Osteocyte (in vitro differentiated cells): Measurements from ENCODE around the gene COL6A1. TPM values are rescaled to one million over a fixed set of nuclear protein-coding genes. Genes with fewer than 3 reads are reported as not detected.
A peak's percentile ranks its signal among the peaks of the same experiment; 100 is the strongest.

Experiments used
- DNase-seq: peaks from one replicate; pipeline ENCODE4 v3.0.0; 2021; ENCODE audit warnings: mixed read lengths; ENCODE audit not compliant: unreplicated experiment; ENCODE audit errors: extremely low spot score
- H3K27ac Mint-ChIP-seq: one replicate; pipeline ENCODE4 v1.8.0; 2021; ENCODE audit warnings: mild to moderate bottlenecking, mixed read lengths; ENCODE audit not compliant: unreplicated experiment
- H3K27me3 Mint-ChIP-seq: one replicate; pipeline ENCODE4 v1.8.0; 2021; ENCODE audit warnings: mixed read lengths; ENCODE audit not compliant: unreplicated experiment
- H3K36me3 Mint-ChIP-seq: one replicate; pipeline ENCODE4 v1.8.0; 2021; ENCODE audit warnings: mixed read lengths; ENCODE audit not compliant: unreplicated experiment
- H3K4me1 Mint-ChIP-seq: one replicate; pipeline ENCODE4 v1.8.0; 2021; ENCODE audit warnings: mixed read lengths; ENCODE audit not compliant: unreplicated experiment
- H3K4me3 Mint-ChIP-seq: one replicate; pipeline ENCODE4 v1.8.0; 2021; ENCODE audit warnings: mild to moderate bottlenecking, moderate library complexity, mixed read lengths; ENCODE audit not compliant: unreplicated experiment
- H3K9me3 Mint-ChIP-seq: one replicate; pipeline ENCODE4 v1.8.0; 2021; ENCODE audit warnings: mixed read lengths; ENCODE audit not compliant: unreplicated experiment
- CTCF ChIP-seq: fragments of 200-600 bp; sonication (generic); IDR thresholded peaks from 2 replicates; pipeline ENCODE4 v1.5.0; 2021; ENCODE audit warnings: antibody characterized with exemption, mild to moderate bottlenecking, moderate library complexity
- total RNA-seq: library from RNA; stranded (reverse); gene quantifications from 2 replicates; pipeline ENCODE4 v1.2.1, GENCODE V29; 2021

COL6A1 gene
- total RNA-seq, 1 donor from 2014 or later, result 1,503 TPM

DNA sequence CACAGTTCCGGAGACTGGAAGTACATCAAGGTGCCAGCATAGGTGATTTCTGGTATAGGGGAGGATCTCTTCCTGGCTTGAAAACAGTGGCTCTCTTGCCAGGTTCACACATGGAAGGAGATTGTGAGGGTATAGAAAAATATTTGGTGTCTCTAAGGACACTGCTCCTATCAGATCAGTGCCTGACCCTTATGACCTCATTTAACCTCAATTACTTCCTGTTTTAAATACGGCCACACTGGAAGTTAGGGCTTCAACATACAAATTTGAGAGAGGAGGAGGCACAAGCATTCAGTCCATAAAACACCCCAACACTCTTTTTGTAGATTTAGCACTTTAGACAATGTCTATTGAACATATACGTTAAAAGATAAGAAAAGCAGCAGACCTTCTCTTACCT, 37.0 kb downstream of the COL6A1 start:
- H3K36me3 Mint-ChIP-seq, result no peaks in the 10 kb centered on the region
- H3K27me3 Mint-ChIP-seq, result peaks cover 11% of the 10 kb centered on the region
- no peak overlapping the region for H3K27ac Mint-ChIP-seq

GRCh38 chr21:46020581-46020980, 39.0 kb downstream of the COL6A1 start:
- Mint-ChIP-seq H3K27me3 (peaks cover 8% of the 10 kb centered on the region), H3K9me3 (peaks cover 8% of the 10 kb centered on the region), H3K27ac (no peak overlapping the region), H3K4me1 (peaks cover 19% of the 10 kb centered on the region), H3K36me3 (no peaks in the 10 kb centered on the region), H3K4me3 (no peak overlapping the region)
- no peak for DNase-seq
- no peak for TF ChIP-seq CTCF

More for the DNA sequence above, 37.0 kb downstream of the COL6A1 start:
- Mint-ChIP-seq H3K4me3 (no peak overlapping the region), H3K9me3 (peaks cover 8% of the 10 kb centered on the region), H3K4me1 (peaks cover 5% of the 10 kb centered on the region)
- no peak for TF ChIP-seq CTCF
- DNase-seq, result peak; percentile 13

- DNase-seq, result no peak
- no peaks in the 10 kb centered on the region for H3K36me3 Mint-ChIP-seq
- H3K4me3 Mint-ChIP-seq, result no peak overlapping the region
- H3K9me3 Mint-ChIP-seq, result peaks cover 5% of the 10 kb centered on the region
- H3K4me1 Mint-ChIP-seq, result peaks cover 24% of the 10 kb centered on the region
- H3K27ac Mint-ChIP-seq, result no peak overlapping the region
- peaks cover 5% of the 10 kb centered on the region for H3K27me3 Mint-ChIP-seq
- no peak for TF ChIP-seq CTCF
These were observed 39.8 kb downstream of the COL6A1 start for GRCh38 chr21:46021398-46021797.

- Mint-ChIP-seq H3K4me1 (peaks cover 24% of the 10 kb centered on the region), H3K36me3 (no peaks in the 10 kb centered on the region)
- no peak for DNase-seq
These were observed 40.5 kb downstream of the COL6A1 start for GRCh38 chr21:46021978-46022544.

More at GRCh38 chr21:46021978-46022544, 40.5 kb downstream of the COL6A1 start:
- Mint-ChIP-seq H3K27ac (no peak overlapping the region), H3K9me3 (no peaks in the 10 kb centered on the region), H3K27me3 (no peaks in the 10 kb centered on the region), H3K4me3 (no peak overlapping the region)
- TF ChIP-seq CTCF, result no peak
